Keratinocyte (primary cell): Measurements from ENCODE around the gene SEC24C. TPM values are rescaled to one million over a fixed set of nuclear protein-coding genes. Genes with fewer than 3 reads are reported as not detected.

ENCODE experiments used
- DNase-seq: peaks from one replicate; pipeline ENCODE4 v3.0.0-alpha.2; 2011; ENCODE audit warnings: low read depth, missing footprints, low spot score
- FAIRE-seq: peaks from 2 replicates; lab custom pipeline; 2011; peaks lifted over from hg19 to GRCh38; lab: Jason Lieb, UNC
- H2AFZ ChIP-seq: 2 replicates; pipeline ENCODE4 v1.6.0; 2012; ENCODE audit warnings: low read length, control low read depth, inconsistent platforms; ENCODE audit not compliant: control insufficient read depth
- H3K27ac ChIP-seq: 2 replicates; pipeline ENCODE4 v1.5.1; 2011; ENCODE audit warnings: low read length; ENCODE audit not compliant: control insufficient read depth, insufficient read depth
- H3K27me3 ChIP-seq: 3 replicates; pipeline ENCODE4 v1.6.0; 2011; ENCODE audit warnings: low read length; ENCODE audit not compliant: control insufficient read depth, insufficient read depth; ENCODE audit errors: extremely low read depth
- H3K36me3 ChIP-seq, 2 experiments: 2 replicates in 1 of 2; 3 replicates in 1 of 2; pipeline ENCODE4 v1.5.1; 2011; ENCODE audit warnings: low read length in 2 of 2, mild to moderate bottlenecking in 1 of 2; ENCODE audit not compliant: control insufficient read depth in 2 of 2, insufficient read depth in 2 of 2; ENCODE audit errors: extremely low read depth in 1 of 2
- H3K4me1 ChIP-seq: 3 replicates; pipeline ENCODE4 v1.5.1; 2011; ENCODE audit warnings: low read length; ENCODE audit not compliant: control insufficient read depth, insufficient read depth; ENCODE audit errors: extremely low read depth
- H3K4me2 ChIP-seq: 3 replicates; pipeline ENCODE4 v1.6.0; 2011; ENCODE audit warnings: low read depth, low read length; ENCODE audit not compliant: control insufficient read depth, insufficient read depth; ENCODE audit errors: extremely low read depth
- H3K4me3 ChIP-seq, 3 experiments: fragments of 200-600 bp in 1 of 3; sonication (generic) in 1 of 3; 2 replicates in 2 of 3; 3 replicates in 1 of 3; pipeline ENCODE4 v1.5.1; 2011 to 2016; ENCODE audit warnings: low read length in 3 of 3, mild to moderate bottlenecking in 3 of 3, control low read depth in 2 of 3, inconsistent platforms in 1 of 3, low read depth in 1 of 3, mixed read lengths in 1 of 3, mixed run types in 1 of 3, moderate library complexity in 1 of 3; ENCODE audit not compliant: control insufficient read depth in 2 of 3, insufficient read depth in 2 of 3; ENCODE audit errors: extremely low read depth in 1 of 3
- H3K79me2 ChIP-seq: 2 replicates; pipeline ENCODE4 v1.6.0; 2012; ENCODE audit warnings: low read length; ENCODE audit not compliant: control insufficient read depth, insufficient read depth
- H3K9ac ChIP-seq: 3 replicates; pipeline ENCODE4 v1.6.0; 2011; ENCODE audit warnings: low read length; ENCODE audit not compliant: control insufficient read depth, insufficient read depth; ENCODE audit errors: extremely low read depth
- H3K9me1 ChIP-seq: 3 replicates; pipeline ENCODE4 v1.6.0; 2011; ENCODE audit warnings: low read length; ENCODE audit not compliant: control insufficient read depth, insufficient read depth; ENCODE audit errors: extremely low read depth
- H3K9me3 ChIP-seq: 2 replicates; pipeline ENCODE4 v1.5.1; 2012; ENCODE audit warnings: low read depth, low read length; ENCODE audit not compliant: control insufficient read depth
- H4K20me1 ChIP-seq: 3 replicates; pipeline ENCODE4 v1.6.0; 2011; ENCODE audit warnings: low read length; ENCODE audit not compliant: control insufficient read depth, insufficient read depth; ENCODE audit errors: extremely low read depth
- CTCF ChIP-seq, 3 experiments: IDR thresholded peaks in 1 of 3; conservative IDR thresholded peaks in 1 of 3; optimal IDR thresholded peaks in 1 of 3; 2 replicates in 2 of 3; 3 replicates in 1 of 3; pipeline versions ENCODE3 to v1.5.1; 2011; ENCODE audit warnings: low read length in 3 of 3, mild to moderate bottlenecking in 3 of 3, moderate library complexity in 2 of 3, control low read depth in 1 of 3, inconsistent platforms in 1 of 3; ENCODE audit not compliant: insufficient read depth in 2 of 3; ENCODE audit errors: extremely low read depth in 1 of 3
- EZH2 ChIP-seq: IDR thresholded peaks from one replicate; pipeline ENCODE4 v1.6.1; 2012; ENCODE audit warnings: inconsistent platforms, mild to moderate bottlenecking, low read length, moderate library complexity
- dilution Hi-C: fragments of 300-500 bp; cut with MboI; formaldehyde crosslinking; loops from one replicate; pipeline ENCODE4 v1.7.0; 2020; ENCODE audit warnings: low sequenced_read_pairs; ENCODE audit not compliant: extremely low pct_ligation_motif_present
- polyA plus RNA-seq, 5 experiments: library from polyadenylated mRNA; depleted of rRNA in 3 of 5; stranded (reverse) in 3 of 5; stranded (forward) in 1 of 5; unstranded in 1 of 5; fragments of >200 nt; gene quantifications; 1 replicate in 1 of 5; 2 replicates in 3 of 5; 3 replicates in 1 of 5; pipeline versions ENCODE4 v1.2.1 to v1.2.3, GENCODE V29; 2011 to 2012; ENCODE audit warnings: missing spikeins in 2 of 5, low read depth in 1 of 5, low replicate concordance in 1 of 5

SEC24C gene
- polyA plus RNA-seq, 1 donor (not counting 4 experiments of a cell fraction or from before 2014, with no cell fraction given): 65.3 TPM

GRCh38 chr10:73814896-73815718, 70.9 kb downstream of the SEC24C start:
- Histone ChIP-seq H3K79me2 (peaks cover 3% of the 10 kb centered on the region), H4K20me1 (no peaks in the 10 kb centered on the region), H3K9ac (no peak overlapping the region), H3K9me1 (no peaks in the 10 kb centered on the region), H3K9me3 (no peaks in the 10 kb centered on the region), H3K4me2 (no peak overlapping the region), H3K4me3 (no peak overlapping the region), H2AFZ (no peak overlapping the region), H3K27me3 (no peaks in the 10 kb centered on the region), H3K27ac (no peak overlapping the region), H3K36me3 (peaks cover 5 to 21% of the 10 kb centered on the region in 2 experiments), H3K4me1 (peaks cover 15% of the 10 kb centered on the region)
- dilution Hi-C loops: no loop called here
- no peak for FAIRE-seq
- no peak for TF ChIP-seq EZH2
- TF ChIP-seq CTCF (optimal IDR thresholded peaks at IDR 0.05 in 1 of 3, IDR thresholded peaks at IDR 0.05 in 1 of 3, conservative IDR thresholded peaks at IDR 0.05 in 1 of 3; ENCODE audit: extremely low read depth in 1 of 3, insufficient read depth in 2 of 3, low read length in 3 of 3): peak in 1 of 3 experiments; percentile 18
- no peak for DNase-seq

- dilution Hi-C loops: no loop called here
- no peaks in the 10 kb centered on the region for H3K27me3 ChIP-seq
- H3K27ac ChIP-seq: no peak overlapping the region
- H4K20me1 ChIP-seq: no peaks in the 10 kb centered on the region
- FAIRE-seq: no peak
- TF ChIP-seq CTCF (optimal IDR thresholded peaks at IDR 0.05 in 1 of 3, IDR thresholded peaks at IDR 0.05 in 1 of 3, conservative IDR thresholded peaks at IDR 0.05 in 1 of 3; ENCODE audit: extremely low read depth in 1 of 3, insufficient read depth in 2 of 3, low read length in 3 of 3): no peak
- TF ChIP-seq EZH2: no peak
- H3K9ac ChIP-seq: no peak overlapping the region
- H3K4me3 ChIP-seq: no peak overlapping the region
- no peak overlapping the region for H3K4me2 ChIP-seq
- H2AFZ ChIP-seq: no peak overlapping the region
- H3K36me3 ChIP-seq: peaks cover 2 to 21% of the 10 kb centered on the region in 2 experiments
- no peak for DNase-seq
- H3K9me1 ChIP-seq: no peaks in the 10 kb centered on the region
- peaks cover 16% of the 10 kb centered on the region for H3K4me1 ChIP-seq
- no peaks in the 10 kb centered on the region for H3K9me3 ChIP-seq
- H3K79me2 ChIP-seq: no peaks in the 10 kb centered on the region
Measured at GRCh38 chr10:73815719-73816030, 71.5 kb downstream of the SEC24C start.
